ENCODE measurements around the gene PRELP.

Gene PRELP

DNA sequence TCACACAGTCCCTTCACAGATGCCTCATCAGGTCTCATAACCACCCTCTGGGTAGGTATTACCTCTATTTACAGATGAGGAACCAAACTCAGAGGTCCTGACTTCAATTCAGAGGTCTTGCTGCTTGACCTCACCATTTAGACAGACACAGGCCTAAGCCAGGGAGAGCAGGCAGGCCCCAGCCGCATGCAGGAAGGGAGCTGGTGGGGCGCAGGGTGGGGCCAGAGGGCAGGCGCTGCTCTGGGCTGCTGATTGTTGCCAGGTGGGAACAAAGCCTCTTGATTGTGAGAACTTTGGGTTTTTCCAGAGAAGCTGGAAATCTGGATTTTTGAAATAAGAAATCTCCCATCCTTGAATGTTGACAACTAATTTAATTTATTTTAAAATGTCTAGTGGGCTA lies 19.9 kb upstream of the PRELP start:
- Histone ChIP-seq H3K9me3 (ENCODE audit: control insufficient read depth in 1 of 2, low read length in 2 of 2) (no peaks in the 10 kb centered on the region), H3K4me3 (ENCODE audit: low read depth in 1 of 2, low read length in 2 of 2) (no peak overlapping the region), H3K27me3 (ENCODE audit: low read depth, low read length) (no peaks in the 10 kb centered on the region), H3K4me1 (ENCODE audit: control insufficient read depth in 1 of 2, insufficient read depth in 2 of 2, low read length in 2 of 2) (no peaks in the 10 kb centered on the region), H3K36me3 (ENCODE audit: control insufficient read depth in 1 of 2, insufficient read depth in 2 of 2, low read length in 2 of 2) (no peaks in the 10 kb centered on the region), H3K27ac (ENCODE audit: low read length) (no peak overlapping the region)

DNA sequence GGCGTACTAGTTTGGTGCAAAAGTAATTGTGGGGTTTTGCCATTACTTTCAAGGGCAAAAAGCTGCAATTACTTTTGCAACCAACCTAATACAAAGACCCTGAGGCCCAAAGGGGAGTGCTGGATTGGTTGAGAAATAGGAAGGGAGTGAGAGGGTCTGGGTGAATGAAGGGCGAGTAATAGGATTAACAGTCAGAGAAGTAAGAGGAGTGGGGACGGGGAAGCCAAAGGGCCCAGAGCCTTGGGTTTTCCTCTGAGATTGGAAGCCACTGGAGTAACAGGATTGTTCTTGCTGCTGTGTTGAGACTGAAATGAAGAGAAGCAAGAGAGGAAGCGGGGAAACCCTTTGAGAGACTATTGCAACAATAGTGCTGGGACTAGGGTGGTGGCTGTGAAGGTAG lies 19.0 kb upstream of the PRELP start:
- no peak overlapping the region for H3K27ac ChIP-seq (ENCODE audit: low read length)
- no peaks in the 10 kb centered on the region for H3K27me3 ChIP-seq (ENCODE audit: low read depth, low read length)
- no peaks in the 10 kb centered on the region for H3K9me3 ChIP-seq (ENCODE audit: control insufficient read depth in 1 of 2, low read length in 2 of 2)
- H3K36me3 ChIP-seq (ENCODE audit: control insufficient read depth in 1 of 2, insufficient read depth in 2 of 2, low read length in 2 of 2): no peaks in the 10 kb centered on the region
- H3K4me1 ChIP-seq (ENCODE audit: control insufficient read depth in 1 of 2, insufficient read depth in 2 of 2, low read length in 2 of 2): no peaks in the 10 kb centered on the region
- no peak overlapping the region for H3K4me3 ChIP-seq (ENCODE audit: low read depth in 1 of 2, low read length in 2 of 2)

DNA sequence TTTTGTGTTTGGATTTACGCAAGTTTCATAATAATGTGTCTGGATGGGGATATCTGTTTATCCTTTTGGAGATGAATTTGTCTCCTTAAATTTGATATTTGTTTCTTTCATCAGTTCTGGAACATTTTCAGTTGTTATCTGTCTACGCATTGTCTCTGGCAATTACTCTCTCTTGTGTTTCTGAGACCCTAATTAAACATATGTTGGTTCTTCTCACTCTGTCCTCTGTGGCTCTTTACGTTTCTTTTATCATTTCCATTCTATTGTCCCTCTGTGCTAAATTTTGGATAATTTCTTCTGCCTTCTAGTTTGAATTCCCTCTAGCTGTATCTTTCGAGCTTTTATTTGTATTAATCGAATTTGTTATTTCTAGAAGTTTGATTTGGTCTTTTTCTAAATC lies 17.5 kb upstream of the PRELP start:
- H3K9me3 ChIP-seq (ENCODE audit: control insufficient read depth in 1 of 2, low read length in 2 of 2): no peaks in the 10 kb centered on the region
- H3K27me3 ChIP-seq (ENCODE audit: low read depth, low read length): no peaks in the 10 kb centered on the region
- no peak overlapping the region for H3K27ac ChIP-seq (ENCODE audit: low read length)
- no peaks in the 10 kb centered on the region for H3K36me3 ChIP-seq (ENCODE audit: control insufficient read depth in 1 of 2, insufficient read depth in 2 of 2, low read length in 2 of 2)
- no peak overlapping the region for H3K4me3 ChIP-seq (ENCODE audit: low read depth in 1 of 2, low read length in 2 of 2)
- no peaks in the 10 kb centered on the region for H3K4me1 ChIP-seq (ENCODE audit: control insufficient read depth in 1 of 2, insufficient read depth in 2 of 2, low read length in 2 of 2)

DNA sequence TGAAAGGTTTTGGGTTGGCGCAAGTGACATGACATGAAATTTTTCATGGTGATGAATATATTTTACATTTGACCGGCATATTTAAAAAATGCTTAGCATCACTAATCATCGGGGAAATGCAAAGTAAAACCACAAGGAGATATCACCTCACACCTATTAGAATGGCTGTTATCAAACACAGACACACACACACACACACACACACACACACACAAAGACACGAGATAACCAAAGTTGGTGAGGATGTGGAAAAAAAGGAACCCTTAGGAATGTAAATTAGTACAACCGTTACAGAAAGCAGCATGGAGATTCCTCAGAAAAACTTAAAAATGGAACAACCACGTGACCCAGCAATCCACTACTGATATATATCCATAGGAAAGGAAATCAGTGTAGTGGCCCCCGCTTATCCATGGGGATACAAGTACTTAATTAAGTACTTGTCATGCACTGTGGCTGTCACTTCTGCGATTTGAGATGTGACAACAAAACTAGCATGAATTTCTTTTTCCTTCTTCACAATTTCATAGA lies 15.9 kb upstream of the PRELP start:
- Histone ChIP-seq H3K27ac (ENCODE audit: low read length) (no peak overlapping the region), H3K27me3 (ENCODE audit: low read depth, low read length) (no peaks in the 10 kb centered on the region), H3K4me3 (ENCODE audit: low read depth in 1 of 2, low read length in 2 of 2) (no peak overlapping the region), H3K36me3 (ENCODE audit: control insufficient read depth in 1 of 2, insufficient read depth in 2 of 2, low read length in 2 of 2) (no peaks in the 10 kb centered on the region), H3K9me3 (ENCODE audit: control insufficient read depth in 1 of 2, low read length in 2 of 2) (no peaks in the 10 kb centered on the region), H3K4me1 (ENCODE audit: control insufficient read depth in 1 of 2, insufficient read depth in 2 of 2, low read length in 2 of 2) (peaks cover 0 to 14% of the 10 kb centered on the region in 2 donors)

DNA sequence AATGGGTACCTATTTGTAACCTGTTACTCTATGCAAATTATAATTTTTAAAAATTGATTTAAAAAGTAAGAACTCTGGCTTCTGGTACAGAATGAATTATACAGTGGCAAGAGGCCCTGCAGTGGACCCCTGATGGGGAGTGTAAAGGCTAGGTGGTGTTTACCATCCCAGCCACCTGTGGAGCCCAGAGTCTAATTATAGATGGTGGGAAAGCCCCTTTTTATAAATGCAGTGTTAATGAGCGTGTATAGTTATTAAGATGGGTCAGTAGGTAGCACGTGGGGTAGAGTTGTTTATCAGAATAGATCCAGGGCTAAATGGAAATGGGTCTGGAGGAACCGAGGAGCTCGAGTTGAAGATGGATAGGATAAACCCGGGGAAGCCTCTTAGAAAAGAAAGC lies 13.9 kb upstream of the PRELP start:
- no peaks in the 10 kb centered on the region for H3K9me3 ChIP-seq (ENCODE audit: control insufficient read depth in 1 of 2, low read length in 2 of 2)
- no peak overlapping the region for H3K4me3 ChIP-seq (ENCODE audit: low read depth in 1 of 2, low read length in 2 of 2)
- no peaks in the 10 kb centered on the region for H3K36me3 ChIP-seq (ENCODE audit: control insufficient read depth in 1 of 2, insufficient read depth in 2 of 2, low read length in 2 of 2)
- H3K4me1 ChIP-seq (ENCODE audit: control insufficient read depth in 1 of 2, insufficient read depth in 2 of 2, low read length in 2 of 2): peaks cover 8 to 34% of the 10 kb centered on the region in 2 donors
- no peaks in the 10 kb centered on the region for H3K27me3 ChIP-seq (ENCODE audit: low read depth, low read length)
- H3K27ac ChIP-seq (ENCODE audit: low read length): no peak overlapping the region

DNA sequence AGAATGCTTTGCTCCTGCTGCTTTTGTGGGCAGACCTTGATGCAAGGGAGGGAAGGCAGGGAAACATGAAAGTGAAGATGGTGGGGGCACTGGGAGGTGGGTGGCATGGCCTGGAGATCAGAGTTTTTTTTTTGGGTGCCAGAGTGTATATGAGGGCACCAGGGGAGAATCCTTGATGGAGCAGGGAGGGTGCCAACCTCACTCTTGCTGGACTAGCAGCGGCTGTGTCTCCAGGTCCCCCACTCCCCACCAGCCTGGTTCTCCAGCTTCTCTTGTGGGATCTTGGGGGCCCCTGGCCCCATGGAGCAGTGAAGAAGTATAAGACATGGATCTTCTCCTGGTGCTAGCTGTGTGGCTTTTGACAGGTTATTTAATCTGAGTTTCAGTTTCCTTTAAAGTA lies 13.5 kb upstream of the PRELP start:
- H3K27me3 ChIP-seq (ENCODE audit: low read depth, low read length): no peaks in the 10 kb centered on the region
- no peak overlapping the region for H3K27ac ChIP-seq (ENCODE audit: low read length)
- H3K9me3 ChIP-seq (ENCODE audit: control insufficient read depth in 1 of 2, low read length in 2 of 2): no peaks in the 10 kb centered on the region
- H3K4me1 ChIP-seq (ENCODE audit: control insufficient read depth in 1 of 2, insufficient read depth in 2 of 2, low read length in 2 of 2): peaks cover 8 to 35% of the 10 kb centered on the region in 2 donors
- H3K4me3 ChIP-seq (ENCODE audit: low read depth in 1 of 2, low read length in 2 of 2): no peak overlapping the region
- no peaks in the 10 kb centered on the region for H3K36me3 ChIP-seq (ENCODE audit: control insufficient read depth in 1 of 2, insufficient read depth in 2 of 2, low read length in 2 of 2)

DNA sequence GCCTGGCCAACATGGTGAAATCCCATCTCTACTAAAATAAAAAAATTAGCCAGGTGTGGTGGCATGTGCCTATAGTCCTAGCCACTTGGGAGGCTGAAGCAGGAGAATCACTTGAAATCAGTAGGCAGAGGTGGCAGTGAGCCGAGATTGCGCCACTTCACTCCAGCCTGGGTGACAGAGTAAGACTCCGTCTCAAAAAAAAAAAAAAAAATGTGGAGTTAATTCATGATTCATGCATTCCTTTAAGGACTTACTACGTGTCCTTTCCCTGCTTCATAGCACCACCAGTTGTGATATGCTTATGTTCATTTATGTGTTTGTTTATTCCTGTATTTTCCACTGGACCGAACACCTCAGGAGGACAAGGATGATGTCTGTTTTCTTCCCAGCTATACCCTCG lies 12.7 kb upstream of the PRELP start:
- peak overlapping the region; percentile 40 for H3K27ac ChIP-seq (ENCODE audit: low read length)
- H3K4me1 ChIP-seq (ENCODE audit: control insufficient read depth in 1 of 2, insufficient read depth in 2 of 2, low read length in 2 of 2): peaks cover 8 to 35% of the 10 kb centered on the region in 2 donors
- no peaks in the 10 kb centered on the region for H3K27me3 ChIP-seq (ENCODE audit: low read depth, low read length)
- H3K4me3 ChIP-seq (ENCODE audit: low read depth in 1 of 2, low read length in 2 of 2): no peak overlapping the region
- H3K9me3 ChIP-seq (ENCODE audit: control insufficient read depth in 1 of 2, low read length in 2 of 2): no peaks in the 10 kb centered on the region
- no peaks in the 10 kb centered on the region for H3K36me3 ChIP-seq (ENCODE audit: control insufficient read depth in 1 of 2, insufficient read depth in 2 of 2, low read length in 2 of 2)

DNA sequence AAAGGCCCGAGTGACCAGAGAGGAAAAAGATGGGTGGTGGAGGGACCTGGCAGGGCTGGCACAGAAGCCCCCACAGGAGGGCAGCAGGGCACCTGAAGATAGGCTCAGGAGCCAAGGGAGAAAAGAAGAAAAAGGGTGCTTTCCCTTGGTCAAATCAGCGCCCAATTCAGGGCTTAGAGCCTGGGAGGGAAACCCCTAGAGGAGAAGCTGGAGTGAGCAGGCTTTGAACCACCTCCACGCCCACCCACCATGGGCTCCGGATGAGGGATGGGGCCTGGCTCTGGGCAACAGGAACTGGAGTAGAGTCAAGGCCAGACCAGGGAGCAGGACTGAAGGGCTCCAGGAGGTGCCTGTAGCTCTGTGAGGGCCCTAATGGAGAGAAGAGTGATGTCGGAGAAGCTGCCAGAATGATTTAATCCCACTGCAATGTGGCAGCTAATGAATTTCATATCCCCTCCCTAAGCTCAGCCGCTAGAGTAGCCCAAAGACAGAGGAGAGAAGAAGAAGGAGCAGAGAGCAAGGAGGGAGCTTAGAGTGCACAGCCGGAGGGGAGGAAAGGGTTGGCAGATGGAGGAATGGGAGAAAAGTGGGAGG lies 12.0 kb upstream of the PRELP start:
- peak overlapping the region; percentile 40 for H3K27ac ChIP-seq (ENCODE audit: low read length)
- H3K4me3 ChIP-seq (ENCODE audit: low read depth in 1 of 2, low read length in 2 of 2): no peak overlapping the region
- no peaks in the 10 kb centered on the region for H3K9me3 ChIP-seq (ENCODE audit: control insufficient read depth in 1 of 2, low read length in 2 of 2)
- peaks cover 8 to 35% of the 10 kb centered on the region in 2 donors for H3K4me1 ChIP-seq (ENCODE audit: control insufficient read depth in 1 of 2, insufficient read depth in 2 of 2, low read length in 2 of 2)
- no peaks in the 10 kb centered on the region for H3K36me3 ChIP-seq (ENCODE audit: control insufficient read depth in 1 of 2, insufficient read depth in 2 of 2, low read length in 2 of 2)
- no peaks in the 10 kb centered on the region for H3K27me3 ChIP-seq (ENCODE audit: low read depth, low read length)

DNA sequence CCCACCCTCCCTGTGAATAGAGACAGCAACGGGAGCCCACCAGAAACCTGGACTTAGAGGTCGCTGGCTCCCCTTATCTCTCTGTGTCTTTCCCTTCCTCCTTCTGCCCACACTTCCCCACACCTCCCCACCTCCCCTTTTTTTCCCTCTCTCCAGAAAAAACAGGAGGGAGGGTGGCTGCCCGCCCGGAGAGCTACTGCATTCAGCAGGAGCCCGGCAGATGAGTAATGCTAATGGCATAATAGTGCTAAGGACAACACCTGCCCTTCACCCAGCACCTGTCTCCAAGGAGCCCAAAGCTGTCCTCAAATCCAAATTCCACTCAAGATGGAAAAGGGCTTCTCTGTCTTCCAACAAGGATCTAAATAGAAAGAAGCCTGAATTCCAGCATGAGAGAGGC lies 11.4 kb upstream of the PRELP start:
- Histone ChIP-seq H3K27me3 (ENCODE audit: low read depth, low read length) (no peaks in the 10 kb centered on the region), H3K9me3 (ENCODE audit: control insufficient read depth in 1 of 2, low read length in 2 of 2) (no peaks in the 10 kb centered on the region), H3K36me3 (ENCODE audit: control insufficient read depth in 1 of 2, insufficient read depth in 2 of 2, low read length in 2 of 2) (no peaks in the 10 kb centered on the region), H3K4me1 (ENCODE audit: control insufficient read depth in 1 of 2, insufficient read depth in 2 of 2, low read length in 2 of 2) (peaks cover 8 to 35% of the 10 kb centered on the region in 2 donors), H3K27ac (ENCODE audit: low read length) (peak overlapping the region; percentile 40), H3K4me3 (ENCODE audit: low read depth in 1 of 2, low read length in 2 of 2) (no peak overlapping the region)

DNA sequence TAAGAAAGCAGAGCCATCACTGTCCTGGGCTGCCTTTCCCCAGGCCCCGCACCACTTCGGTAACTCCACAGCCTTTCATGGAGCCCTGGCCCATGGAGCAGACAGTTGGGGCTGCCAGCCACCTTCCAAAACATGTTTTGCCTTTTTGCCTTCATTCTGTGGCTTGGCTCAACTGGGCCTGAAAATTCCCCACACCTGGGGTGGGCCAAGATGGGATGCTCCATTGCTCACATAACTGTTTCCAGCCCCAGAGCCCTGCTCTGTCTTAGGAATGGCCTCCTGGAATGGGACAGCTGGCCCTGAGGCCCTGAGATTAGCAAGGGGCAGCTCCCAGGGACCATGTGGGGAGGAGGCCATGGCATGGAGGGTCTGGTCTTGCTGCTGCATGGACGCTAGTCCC lies 10.9 kb upstream of the PRELP start:
- H3K9me3 ChIP-seq (ENCODE audit: control insufficient read depth in 1 of 2, low read length in 2 of 2): no peaks in the 10 kb centered on the region
- no peaks in the 10 kb centered on the region for H3K36me3 ChIP-seq (ENCODE audit: control insufficient read depth in 1 of 2, insufficient read depth in 2 of 2, low read length in 2 of 2)
- H3K4me1 ChIP-seq (ENCODE audit: control insufficient read depth in 1 of 2, insufficient read depth in 2 of 2, low read length in 2 of 2): peaks cover 8 to 35% of the 10 kb centered on the region in 2 donors
- peak overlapping the region; percentile 40 for H3K27ac ChIP-seq (ENCODE audit: low read length)
- no peaks in the 10 kb centered on the region for H3K27me3 ChIP-seq (ENCODE audit: low read depth, low read length)
- no peak overlapping the region for H3K4me3 ChIP-seq (ENCODE audit: low read depth in 1 of 2, low read length in 2 of 2)

DNA sequence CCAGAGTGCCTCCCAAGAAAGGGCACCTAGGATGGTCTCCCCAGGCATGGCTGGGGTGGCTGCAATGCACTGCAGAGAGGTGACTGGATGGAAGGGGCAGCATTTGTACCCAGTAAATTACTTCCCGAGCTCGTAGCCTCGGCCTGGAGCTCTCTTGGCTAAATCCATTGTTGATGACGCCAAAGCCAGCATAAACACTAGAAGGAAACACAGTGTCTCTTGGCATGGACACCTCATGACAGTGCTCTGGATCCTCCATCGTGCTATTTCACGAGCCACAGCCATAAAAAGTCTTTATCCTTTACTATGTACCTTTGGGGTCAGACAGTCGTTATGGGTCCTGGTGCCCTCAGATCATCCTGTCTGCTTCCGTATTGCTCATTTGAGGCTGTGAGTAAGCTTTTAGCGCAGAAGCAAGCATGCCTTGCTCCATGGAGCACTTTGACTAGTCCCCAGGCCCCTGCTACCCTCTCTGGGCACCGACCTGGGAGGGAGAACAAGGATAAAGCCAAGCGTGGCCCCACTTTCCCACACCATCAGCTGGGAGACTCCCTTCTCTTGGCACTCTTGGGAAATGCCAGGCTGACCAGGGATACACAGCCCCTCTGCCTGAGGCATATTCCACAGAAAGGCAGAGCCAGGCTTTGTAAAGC lies 10.3 kb upstream of the PRELP start:
- Histone ChIP-seq H3K27ac (ENCODE audit: low read length) (peak overlapping the region; percentile 84), H3K4me1 (ENCODE audit: control insufficient read depth in 1 of 2, insufficient read depth in 2 of 2, low read length in 2 of 2) (peaks cover 8 to 39% of the 10 kb centered on the region in 2 donors), H3K36me3 (ENCODE audit: control insufficient read depth in 1 of 2, insufficient read depth in 2 of 2, low read length in 2 of 2) (no peaks in the 10 kb centered on the region), H3K9me3 (ENCODE audit: control insufficient read depth in 1 of 2, low read length in 2 of 2) (no peaks in the 10 kb centered on the region), H3K27me3 (ENCODE audit: low read depth, low read length) (no peaks in the 10 kb centered on the region), H3K4me3 (ENCODE audit: low read depth in 1 of 2, low read length in 2 of 2) (no peak overlapping the region)

DNA sequence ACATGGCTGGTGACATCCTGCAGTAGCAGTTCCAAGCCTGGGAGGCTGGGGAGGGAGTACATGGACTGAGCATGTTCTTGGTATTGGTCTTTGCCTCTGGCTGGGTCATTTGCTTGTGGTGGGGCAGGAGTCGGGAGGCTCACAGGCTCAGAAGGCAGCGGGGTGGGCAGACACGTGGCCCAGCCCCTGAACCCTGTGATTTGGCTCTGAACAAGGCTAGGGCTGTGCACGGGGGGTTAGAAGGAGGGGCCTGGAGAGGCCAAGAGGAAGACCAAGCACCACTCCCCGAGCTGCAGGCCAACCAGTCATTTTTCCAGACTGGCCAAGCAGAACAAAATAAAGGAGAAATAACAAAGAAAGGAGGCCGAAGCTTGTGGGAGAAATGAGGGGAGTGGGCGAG lies 9.7 kb upstream of the PRELP start:
- Histone ChIP-seq H3K4me3 (ENCODE audit: low read depth in 1 of 2, low read length in 2 of 2) (no peak overlapping the region), H3K27me3 (ENCODE audit: low read depth, low read length) (no peaks in the 10 kb centered on the region), H3K27ac (ENCODE audit: low read length) (peak overlapping the region; percentile 84), H3K36me3 (ENCODE audit: control insufficient read depth in 1 of 2, insufficient read depth in 2 of 2, low read length in 2 of 2) (no peaks in the 10 kb centered on the region), H3K9me3 (ENCODE audit: control insufficient read depth in 1 of 2, low read length in 2 of 2) (no peaks in the 10 kb centered on the region), H3K4me1 (ENCODE audit: control insufficient read depth in 1 of 2, insufficient read depth in 2 of 2, low read length in 2 of 2) (peaks cover 8 to 43% of the 10 kb centered on the region in 2 donors)
